NCI-H82 treated with DMSO at 0.1 percent for 48 hours (cell line): Measurements from ENCODE around the gene MCM5.
"Not testable (repeated sequence)": the region's sequence is repeated elsewhere in the genome, so short reads cannot be mapped to it uniquely, and the experiment has no call there.

ENCODE experiments used
- DNase-seq: peaks from one replicate; lab custom pipeline; 2025; ENCODE audit not compliant: unreplicated experiment; lab: John Stamatoyannopoulos, UW

MCM5 gene

DNA sequence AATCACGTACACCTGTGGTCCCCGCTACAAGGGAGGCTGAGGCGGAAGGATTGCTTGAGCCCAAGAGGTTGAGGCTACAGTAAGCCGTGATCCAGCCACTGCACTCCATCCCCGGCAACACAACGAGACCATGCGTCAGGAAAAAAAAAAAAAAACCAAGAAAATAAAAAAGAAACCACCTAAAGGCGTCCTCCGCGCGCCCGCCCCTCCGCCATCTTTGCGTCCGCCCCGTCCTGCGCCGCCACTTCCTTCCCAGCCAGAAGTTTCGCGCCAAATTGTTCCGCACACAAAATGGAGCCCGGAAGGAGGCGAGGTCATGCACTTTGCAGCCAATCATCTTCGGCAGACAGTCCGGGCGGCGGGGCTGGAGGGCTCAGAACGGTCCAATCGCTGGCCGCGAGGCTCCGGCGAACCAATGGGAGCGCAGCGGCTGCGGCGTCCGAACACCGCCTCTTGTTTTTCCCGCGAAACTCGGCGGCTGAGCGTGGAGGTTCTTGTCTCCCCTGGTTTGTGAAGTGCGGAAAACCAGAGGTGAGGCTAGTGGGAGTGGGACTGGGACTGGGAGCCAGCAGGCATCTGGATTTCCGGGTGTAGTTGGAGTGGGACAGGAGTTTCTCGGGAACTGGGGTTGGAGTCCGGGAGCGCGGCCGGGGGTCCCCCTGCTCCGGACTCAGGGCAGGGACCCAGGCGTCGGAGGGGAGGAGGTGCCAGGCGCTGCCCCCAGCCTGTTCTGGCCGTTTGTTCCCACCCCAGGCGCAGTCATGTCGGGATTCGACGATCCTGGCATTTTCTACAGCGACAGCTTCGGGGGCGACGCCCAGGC lies at the start of gene MCM5:
MCM5 (plus strand) TSS at position 463 of the 823 bp plus-strand sequence; CDS start at position 762, 299 bp downstream.
- DNase-seq = peak; percentile 89

GRCh38 chr22:35350539-35351503 lies 49.1 kb upstream of the MCM5 start:
- peak; percentile 71 for DNase-seq

DNA sequence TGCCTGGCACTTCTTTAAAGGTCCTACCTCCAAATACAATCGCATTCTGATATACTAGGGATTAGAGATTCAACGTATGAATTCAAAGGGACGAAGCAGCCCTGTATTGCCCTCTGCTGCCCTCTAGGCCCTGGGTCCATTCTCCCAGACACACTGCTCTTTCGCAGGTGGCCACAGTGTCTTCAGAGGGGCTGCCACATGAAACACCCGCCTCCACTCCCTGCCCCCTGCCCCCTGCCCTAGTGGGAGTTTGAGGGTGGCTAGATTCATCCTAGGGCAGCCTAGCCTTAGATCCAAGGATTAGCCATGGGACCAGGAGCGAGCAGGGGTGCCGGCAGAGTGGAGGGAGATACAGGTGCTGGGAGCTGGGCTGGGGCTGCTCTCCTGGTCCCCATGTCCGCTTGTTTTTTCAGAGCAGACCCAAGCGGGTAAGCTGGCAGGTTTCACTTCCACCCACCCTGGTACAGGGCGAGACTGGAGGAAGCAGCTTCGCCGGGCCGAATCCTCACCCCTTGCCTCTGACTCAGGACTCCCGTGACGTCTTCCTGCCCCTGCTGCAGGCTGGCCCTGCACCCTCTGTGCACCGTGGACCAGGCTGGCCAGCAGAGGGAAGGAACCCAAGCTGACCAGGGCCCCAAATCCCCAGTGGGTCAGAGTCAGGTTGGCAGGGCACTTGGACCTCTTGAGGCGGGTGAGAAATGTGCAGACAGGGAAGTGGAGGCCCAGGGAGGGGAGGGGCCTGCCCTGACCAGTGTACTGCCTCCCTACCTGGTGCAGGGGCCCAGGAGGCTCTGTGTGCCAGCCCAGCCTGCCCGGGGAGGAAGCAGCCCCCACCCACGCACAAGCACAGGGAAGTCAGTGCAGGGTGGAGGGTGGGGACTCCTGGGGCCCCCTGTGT lies 47.5 kb upstream of the MCM5 start:
- peak; percentile 12 for DNase-seq

GRCh38 chr22:35353318-35353717 lies 46.6 kb upstream of the MCM5 start:
- no peak for DNase-seq

GRCh38 chr22:35354068-35354467 lies 45.9 kb upstream of the MCM5 start:
- DNase-seq = no peak

GRCh38 chr22:35357883-35358621 lies 41.9 kb upstream of the MCM5 start:
- DNase-seq = no peak

DNA sequence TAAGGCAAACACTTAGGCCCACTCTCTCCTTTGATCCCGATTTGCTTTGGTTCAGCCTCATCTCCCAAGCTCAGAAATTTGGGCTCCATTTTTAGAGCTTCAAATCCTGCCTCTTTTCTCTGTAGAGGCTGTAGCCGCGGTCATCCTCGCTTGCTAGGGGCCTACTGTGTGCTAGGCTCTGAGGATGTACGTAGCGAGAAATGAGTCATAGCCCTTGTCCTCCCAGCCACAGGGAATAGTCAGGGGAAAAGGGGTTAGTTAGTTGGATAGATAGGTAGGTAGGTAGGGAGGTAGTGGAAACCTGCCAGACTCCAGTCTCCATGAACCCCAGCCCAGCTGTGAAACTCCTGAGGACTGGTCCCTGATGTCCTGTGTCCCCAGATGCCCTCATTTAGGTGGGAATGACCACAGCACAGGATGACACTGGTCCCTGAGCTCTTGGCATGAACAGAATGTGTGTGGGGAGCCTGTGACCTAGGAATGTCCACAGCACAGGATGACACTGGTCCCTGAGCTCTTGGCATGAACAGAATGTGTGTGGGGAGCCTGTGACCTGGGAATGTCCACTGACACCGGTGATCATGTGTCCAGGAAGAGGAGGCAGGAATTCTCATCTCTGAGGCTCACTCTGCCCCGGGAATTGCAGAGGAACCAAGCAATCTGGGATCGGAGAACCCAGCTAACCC lies 40.4 kb upstream of the MCM5 start:
- DNase-seq = no peak

GRCh38 chr22:35361001-35361558 lies 38.9 kb upstream of the MCM5 start:
- DNase-seq = no peak

GRCh38 chr22:35363566-35364086 lies 36.3 kb upstream of the MCM5 start:
- no peak for DNase-seq

DNA sequence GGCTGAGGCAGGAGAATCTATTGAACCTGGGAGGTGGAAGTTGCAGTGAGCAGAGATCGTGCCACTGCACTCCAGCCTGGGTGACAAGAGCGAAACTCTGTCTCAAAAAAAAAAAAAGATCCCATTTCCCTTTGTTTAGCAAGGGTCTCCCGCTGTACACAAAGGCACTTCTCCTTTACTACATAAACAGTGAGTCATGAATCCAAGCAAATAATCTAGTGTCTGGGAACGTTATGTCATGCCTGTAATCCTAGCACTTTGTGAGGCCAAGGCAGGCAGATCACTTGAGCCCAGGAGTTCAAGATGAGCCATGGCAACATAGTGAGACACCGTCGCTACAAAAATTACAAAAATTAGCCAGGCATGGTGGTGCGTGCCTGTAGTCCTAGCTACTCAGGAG lies 35.7 kb upstream of the MCM5 start:
- not testable (repeated sequence) for DNase-seq

DNA sequence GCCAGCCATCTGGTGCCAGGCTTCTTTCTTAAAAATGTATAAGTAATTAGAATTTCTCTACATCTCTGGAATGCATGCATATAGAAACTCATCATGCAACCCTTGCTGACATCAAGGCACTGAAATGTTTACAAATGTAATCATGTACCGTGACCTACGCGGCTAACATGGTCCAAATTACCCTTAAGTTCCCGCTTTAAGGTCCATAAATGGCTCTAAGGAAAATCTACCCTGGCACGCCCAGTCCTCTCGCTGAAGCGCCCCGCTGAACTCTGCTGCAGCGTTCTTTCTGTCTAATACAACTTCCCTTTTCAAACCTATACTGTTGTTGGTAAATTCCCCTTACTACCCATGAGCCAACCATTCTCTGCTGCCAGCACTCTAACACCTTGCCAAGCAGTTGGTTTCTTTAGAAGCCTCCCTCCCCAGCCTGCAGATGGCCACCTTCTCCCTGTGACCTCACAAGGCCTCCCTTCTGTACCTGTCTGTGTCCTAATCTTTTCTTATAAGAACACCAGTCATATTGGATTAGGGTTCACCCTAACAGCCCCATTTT lies 32.5 kb upstream of the MCM5 start:
- DNase-seq = peak; percentile 96

DNA sequence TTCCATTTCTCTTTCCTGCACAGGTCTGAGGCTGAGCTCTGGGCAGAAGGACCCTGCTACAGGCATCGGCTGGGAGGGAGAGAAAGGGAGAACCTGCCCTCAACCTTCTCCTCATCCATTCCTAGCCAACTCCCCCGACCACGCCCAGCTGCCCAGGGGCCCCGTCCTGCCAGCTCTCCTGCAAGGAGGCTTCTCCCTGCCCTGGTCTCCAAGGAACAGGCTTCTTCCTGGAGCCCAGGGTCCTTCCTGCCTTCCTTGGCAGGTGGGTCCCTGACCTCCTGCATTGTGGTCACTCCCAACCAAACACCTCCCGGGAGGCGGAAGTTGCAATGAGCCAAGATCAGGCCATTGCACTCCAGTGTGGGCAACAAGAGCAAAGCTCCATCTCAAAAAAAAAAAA lies 31.6 kb upstream of the MCM5 start:
- DNase-seq = no peak

DNA sequence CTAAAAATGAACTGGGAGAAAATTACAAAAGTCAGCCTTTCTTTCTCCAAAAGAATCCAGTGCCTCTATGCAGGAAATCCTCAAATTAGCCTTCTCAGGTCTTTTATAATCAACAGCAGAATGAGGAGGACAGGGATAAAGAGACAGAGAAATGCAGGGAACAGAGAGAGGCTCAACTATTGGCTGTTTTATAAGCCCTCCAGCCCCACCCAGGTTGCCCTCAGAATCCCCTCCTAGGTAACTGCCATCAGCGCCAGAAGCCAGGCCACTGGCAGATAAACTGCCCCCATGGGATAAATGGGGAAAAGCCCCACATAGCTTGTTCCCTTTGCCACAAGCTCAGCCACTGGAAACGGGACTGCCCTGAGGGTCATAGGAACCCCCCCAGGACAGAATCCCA lies 29.9 kb upstream of the MCM5 start:
- peak; percentile 69 for DNase-seq

DNA sequence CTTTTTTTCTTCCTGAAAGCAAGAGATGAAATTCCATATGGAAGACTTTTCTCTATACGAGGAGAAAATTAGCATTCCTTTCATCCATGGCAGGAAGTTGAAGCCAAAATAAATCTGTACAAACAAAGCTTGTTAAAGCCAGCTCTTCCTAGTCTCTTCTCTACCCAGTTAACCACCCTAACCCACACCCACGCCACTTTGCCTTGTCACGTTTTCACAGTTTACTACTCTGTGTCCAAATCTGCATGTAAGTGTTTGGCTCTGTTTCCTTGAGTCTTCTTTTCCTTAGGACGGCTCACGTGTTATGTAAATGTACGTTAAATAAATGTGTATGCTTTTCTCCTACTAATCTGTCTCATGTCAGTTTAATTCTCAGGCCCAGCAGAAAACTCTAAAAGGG lies 26.2 kb upstream of the MCM5 start:
- DNase-seq = no peak

DNA sequence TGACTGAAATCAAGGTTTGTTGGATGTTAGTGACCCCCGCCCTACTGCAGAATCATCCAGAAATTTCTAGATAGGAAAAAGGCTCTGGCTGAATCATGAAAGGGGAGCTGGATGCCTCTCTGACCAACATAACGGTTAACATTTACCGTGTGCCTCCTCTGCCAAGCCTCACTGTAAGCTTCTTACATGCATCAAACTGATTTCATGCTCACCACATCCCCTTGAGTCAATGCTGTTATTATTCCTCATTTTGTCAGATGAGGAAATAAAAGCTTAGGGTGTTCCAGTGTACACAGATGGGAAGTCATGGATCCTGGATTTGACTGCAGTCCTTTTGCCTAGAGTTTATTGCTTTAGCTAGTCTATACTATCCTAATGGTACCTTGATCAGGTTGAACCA lies 24.9 kb upstream of the MCM5 start:
- DNase-seq = no peak

DNA sequence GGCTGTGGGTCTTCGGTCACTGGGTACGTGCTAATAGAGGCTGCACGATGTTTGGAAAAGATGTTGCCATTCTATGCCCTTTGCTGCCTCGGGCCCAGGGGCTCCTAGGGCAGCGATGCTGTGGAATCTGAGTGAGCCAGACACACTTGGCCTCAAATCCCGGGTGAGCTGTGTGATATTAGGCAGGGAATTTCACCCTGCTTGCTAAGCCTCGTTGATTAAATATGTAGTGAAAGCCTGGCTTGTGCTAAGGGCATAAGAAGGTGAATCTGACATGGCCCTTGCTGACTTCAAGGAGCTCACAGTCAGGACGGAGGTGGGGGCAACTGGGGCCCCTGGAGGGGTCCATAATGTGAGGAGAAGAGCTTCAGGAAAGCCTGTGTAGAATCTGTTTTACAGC lies 24.4 kb upstream of the MCM5 start:
- DNase-seq = no peak

- peak; percentile 39 for DNase-seq
These were observed 23.0 kb upstream of the MCM5 start for GRCh38 chr22:35376728-35377472.

DNA sequence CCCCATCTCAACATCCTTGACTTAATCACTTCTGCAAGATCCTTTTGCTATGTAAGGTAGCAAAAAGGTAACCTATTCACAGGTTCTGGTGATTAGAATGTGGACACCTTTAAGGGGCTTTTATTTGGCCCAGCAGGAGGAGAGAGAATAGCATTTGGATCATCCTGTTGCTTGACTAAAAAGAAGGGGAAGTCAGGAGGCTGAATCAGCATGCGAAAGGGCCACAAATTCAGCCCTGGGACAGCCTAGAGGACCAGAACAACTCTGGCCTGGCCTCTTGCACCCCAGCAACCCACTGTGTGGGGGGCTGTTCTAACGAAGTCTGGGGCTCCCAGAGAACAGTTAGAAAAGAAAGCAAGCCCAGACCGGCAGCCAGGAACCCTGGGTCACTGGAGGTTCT lies 22.2 kb upstream of the MCM5 start:
- DNase-seq = no peak
